ENCODE measurements around the gene ZNF710. TPM values are rescaled to one million over a fixed set of nuclear protein-coding genes. Genes with fewer than 3 reads are reported as not detected.

Gene ZNF710
- total and polyA plus RNA-seq, 12 donors, result 4.1 to 59.0 (median 15.5) TPM

GRCh38 chr15:90062023-90062442, 60.9 kb downstream of the ZNF710 start:
- no peak overlapping the region for H3K4me3 ChIP-seq
- peak overlapping the region in 3 of 5 donors; percentile 43 to 90 (median 77) for H3K27ac ChIP-seq
- no peak for TF ChIP-seq CTCF (IDR thresholded peaks at IDR 0.05)
- no peak for TF ChIP-seq POLR2A (IDR thresholded peaks at IDR 0.05)
- no peaks in the 10 kb centered on the region for H3K9me3 ChIP-seq (replicated peaks in 1 of 3)
- peak in 5 of 7 donors; percentile 44 to 70 (median 53) for DNase-seq
- intact Hi-C loops (cut with DNase I), result no loop called here
- H3K36me3 ChIP-seq (replicated peaks in 1 of 2), result no peaks in the 10 kb centered on the region
- no peaks in the 10 kb centered on the region for H3K27me3 ChIP-seq
- peaks cover 13 to 39% of the 10 kb centered on the region in 2 donors for H3K4me1 ChIP-seq (replicated peaks in 1 of 2)
- WGBS, 4 donors, result 47 to 63% (median 55%) methylated on average over 6 to 8 of the region's 8 CpGs

- intact Hi-C loops (cut with DNase I), result no loop called here
- H3K27ac ChIP-seq, result peak overlapping the region in 3 of 5 donors; percentile 43 to 90 (median 77)
- no peaks in the 10 kb centered on the region for H3K36me3 ChIP-seq (replicated peaks in 1 of 2)
- no peak overlapping the region for H3K4me3 ChIP-seq
- no peaks in the 10 kb centered on the region for H3K27me3 ChIP-seq
- peaks cover 13 to 39% of the 10 kb centered on the region in 2 donors for H3K4me1 ChIP-seq (replicated peaks in 1 of 2)
- WGBS, 4 donors, result 73 to 81% (median 76%) methylated on average over 13 to 16 of the region's 16 CpGs
- no peak for TF ChIP-seq POLR2A (IDR thresholded peaks at IDR 0.05)
- H3K9me3 ChIP-seq (replicated peaks in 1 of 3), result no peaks in the 10 kb centered on the region
- no peak for DNase-seq
Measured at GRCh38 chr15:90062462-90062932, 61.4 kb downstream of the ZNF710 start.

- peak in 1 of 7 donors; percentile 53 for DNase-seq
- H3K27me3 ChIP-seq, result no peaks in the 10 kb centered on the region
- peaks cover 13 to 39% of the 10 kb centered on the region in 2 donors for H3K4me1 ChIP-seq (replicated peaks in 1 of 2)
- WGBS, 4 donors, result 73 to 81% (median 76%) methylated on average over 9 to 20 of the region's 20 CpGs
- no peak overlapping the region for H3K4me3 ChIP-seq
- TF ChIP-seq CTCF (IDR thresholded peaks at IDR 0.05), result no peak
- TF ChIP-seq POLR2A (IDR thresholded peaks at IDR 0.05), result no peak
- intact Hi-C loops (cut with DNase I), result no loop called here
- no peaks in the 10 kb centered on the region for H3K9me3 ChIP-seq (replicated peaks in 1 of 3)
- H3K27ac ChIP-seq, result peak overlapping the region in 4 of 5 donors; percentile 43 to 90 (median 65)
- peaks cover 0 to 3% of the 10 kb centered on the region in 2 donors for H3K36me3 ChIP-seq (replicated peaks in 1 of 2)
Measured at GRCh38 chr15:90062973-90063769, 62.0 kb downstream of the ZNF710 start.

- WGBS, 4 donors, result 61 to 83% (median 78%) methylated on average over 8 to 11 of the region's 11 CpGs
- peak overlapping the region; percentile 43 to 90 (median 53) for H3K27ac ChIP-seq
Measured at GRCh38 chr15:90063770-90064247, 62.7 kb downstream of the ZNF710 start.

More at GRCh38 chr15:90063770-90064247, 62.7 kb downstream of the ZNF710 start:
- Histone ChIP-seq H3K4me1 (replicated peaks in 1 of 2) (peaks cover 13 to 39% of the 10 kb centered on the region in 2 donors), H3K9me3 (replicated peaks in 1 of 3) (no peaks in the 10 kb centered on the region), H3K4me3 (no peak overlapping the region), H3K36me3 (replicated peaks in 1 of 2) (peaks cover 0 to 6% of the 10 kb centered on the region in 2 donors), H3K27me3 (no peaks in the 10 kb centered on the region)
- intact Hi-C loops (cut with DNase I), result no loop called here
- peak in 5 of 7 donors; percentile 46 to 70 (median 62) for DNase-seq
- TF ChIP-seq POLR2A (IDR thresholded peaks at IDR 0.05) (no peak), CTCF (IDR thresholded peaks at IDR 0.05) (no peak)

Measured in adrenal gland (tissue), 12 donors.